ENCODE data around the gene TFAP2A. TPM values are rescaled to one million over a fixed set of nuclear protein-coding genes. Genes with fewer than 3 reads are reported as not detected.

TFAP2A gene
- total and polyA plus RNA-seq, 4 donors: 0.23 to 0.63 (median 0.38) TPM; not detected in 1

DNA sequence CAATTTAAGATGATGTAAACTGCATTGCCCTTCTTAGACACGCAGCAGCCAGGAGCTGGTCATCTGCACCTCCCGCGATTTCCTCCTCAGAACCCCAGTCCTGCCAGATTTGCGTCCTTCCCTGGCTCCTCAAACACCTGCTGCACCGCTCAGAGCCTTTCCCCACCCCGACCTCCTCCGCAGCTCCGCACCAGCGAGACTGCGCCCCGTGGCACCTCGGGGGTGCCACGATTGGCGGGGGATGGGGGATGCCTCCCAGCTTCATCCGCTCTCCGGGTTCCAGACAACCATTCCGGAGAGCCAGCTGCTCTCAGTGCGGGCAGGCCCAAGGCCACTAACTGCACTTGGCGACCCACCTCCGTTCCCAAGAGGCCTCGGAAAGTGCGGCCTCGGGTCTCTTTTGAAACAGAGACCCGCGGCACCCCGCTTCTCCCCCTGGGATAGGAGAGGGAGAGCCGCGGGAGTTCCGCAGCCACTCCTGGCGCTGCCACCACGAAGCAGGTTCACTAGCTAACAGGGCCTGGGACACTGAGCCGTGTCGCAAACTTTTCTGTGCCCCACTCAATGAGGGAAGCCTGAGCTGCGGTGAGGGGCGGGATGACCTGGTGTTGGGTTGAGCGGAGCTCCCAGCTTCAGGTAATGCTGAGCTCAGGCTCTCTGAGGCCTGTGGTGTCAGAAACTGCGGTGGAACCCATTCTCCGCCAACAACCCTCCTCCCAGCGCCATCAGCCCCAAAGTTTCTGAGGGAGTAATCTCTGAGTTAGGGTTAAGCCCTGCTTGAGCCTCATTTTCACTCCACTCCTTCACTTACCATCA, 7.3 kb upstream of the TFAP2A start:
- H3K27me3 ChIP-seq (ENCODE audit: control insufficient read depth in 1 of 2, insufficient read depth in 2 of 2, low read length in 1 of 2): no peaks in the 10 kb centered on the region
- intact Hi-C loops (cut with DNase I): no loop called here
- no peak overlapping the region for H3K27ac ChIP-seq (ENCODE audit: low read depth in 1 of 2, low read length in 2 of 2)
- no peaks in the 10 kb centered on the region for H3K9me3 ChIP-seq (ENCODE audit: control insufficient read depth, low read length)
- no peaks in the 10 kb centered on the region for H3K4me1 ChIP-seq (ENCODE audit: control insufficient read depth in 1 of 2, insufficient read depth in 2 of 2, low read length in 2 of 2)
- 6 to 21% methylated on average over 38 to 39 of the region's 39 CpGs for WGBS, 2 donors
- DNase-seq (no peak), ATAC-seq (ENCODE audit: low FRiP score) (no peak)
- no peaks in the 10 kb centered on the region for H3K36me3 ChIP-seq (ENCODE audit: control insufficient read depth in 1 of 2, insufficient read depth in 2 of 2, low read length in 1 of 2)
- no peak overlapping the region for H3K4me3 ChIP-seq (ENCODE audit: low read length in 2 of 2)

DNA sequence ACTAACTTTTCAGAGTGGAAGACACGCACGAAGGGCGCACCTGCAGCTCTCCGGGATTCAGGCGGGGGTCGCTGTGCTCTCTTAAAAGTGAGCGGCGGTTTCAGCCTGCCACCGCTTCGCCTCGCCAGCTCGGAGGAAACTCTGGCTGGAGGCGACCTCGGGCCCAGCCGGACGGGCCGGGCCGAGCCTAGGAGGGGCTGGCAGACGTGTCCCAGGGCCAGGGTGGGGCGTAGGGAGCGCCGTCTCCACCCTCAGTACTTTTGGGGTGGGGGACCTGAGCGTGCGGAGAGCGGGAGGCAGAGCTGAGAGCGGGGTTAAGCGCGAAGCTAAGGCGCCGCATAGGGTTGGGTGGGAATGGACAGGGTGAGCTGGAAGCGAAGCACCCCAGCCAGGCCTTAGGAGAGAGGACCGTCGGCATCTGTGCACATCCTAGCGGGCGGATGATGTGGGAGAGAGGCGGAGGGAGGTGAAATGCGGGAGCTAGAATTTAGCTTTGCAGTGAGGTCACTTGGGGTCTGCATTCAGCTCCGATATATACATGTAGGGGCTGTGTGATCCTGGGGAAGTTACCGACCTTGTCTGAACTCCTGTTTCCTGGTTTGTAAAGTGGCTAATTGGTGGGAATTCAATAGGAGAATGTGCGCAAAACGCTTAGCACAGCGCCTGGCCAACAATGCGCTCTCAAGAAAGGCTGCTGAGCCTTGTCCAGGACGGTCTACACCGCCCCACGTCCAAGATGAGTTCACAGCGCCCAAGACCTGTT, 6.5 kb upstream of the TFAP2A start:
- Histone ChIP-seq H3K27ac (ENCODE audit: low read depth in 1 of 2, low read length in 2 of 2) (no peak overlapping the region), H3K36me3 (ENCODE audit: control insufficient read depth in 1 of 2, insufficient read depth in 2 of 2, low read length in 1 of 2) (no peaks in the 10 kb centered on the region), H3K9me3 (ENCODE audit: control insufficient read depth, low read length) (no peaks in the 10 kb centered on the region), H3K27me3 (ENCODE audit: control insufficient read depth in 1 of 2, insufficient read depth in 2 of 2, low read length in 1 of 2) (no peaks in the 10 kb centered on the region), H3K4me3 (ENCODE audit: low read length in 2 of 2) (no peak overlapping the region), H3K4me1 (ENCODE audit: control insufficient read depth in 1 of 2, insufficient read depth in 2 of 2, low read length in 2 of 2) (no peaks in the 10 kb centered on the region)
- 5 to 12% methylated on average over 46 to 47 of the region's 47 CpGs for WGBS, 2 donors
- no peak for ATAC-seq (ENCODE audit: low FRiP score)
- DNase-seq: no peak
- intact Hi-C loops (cut with DNase I): no loop called here

DNA sequence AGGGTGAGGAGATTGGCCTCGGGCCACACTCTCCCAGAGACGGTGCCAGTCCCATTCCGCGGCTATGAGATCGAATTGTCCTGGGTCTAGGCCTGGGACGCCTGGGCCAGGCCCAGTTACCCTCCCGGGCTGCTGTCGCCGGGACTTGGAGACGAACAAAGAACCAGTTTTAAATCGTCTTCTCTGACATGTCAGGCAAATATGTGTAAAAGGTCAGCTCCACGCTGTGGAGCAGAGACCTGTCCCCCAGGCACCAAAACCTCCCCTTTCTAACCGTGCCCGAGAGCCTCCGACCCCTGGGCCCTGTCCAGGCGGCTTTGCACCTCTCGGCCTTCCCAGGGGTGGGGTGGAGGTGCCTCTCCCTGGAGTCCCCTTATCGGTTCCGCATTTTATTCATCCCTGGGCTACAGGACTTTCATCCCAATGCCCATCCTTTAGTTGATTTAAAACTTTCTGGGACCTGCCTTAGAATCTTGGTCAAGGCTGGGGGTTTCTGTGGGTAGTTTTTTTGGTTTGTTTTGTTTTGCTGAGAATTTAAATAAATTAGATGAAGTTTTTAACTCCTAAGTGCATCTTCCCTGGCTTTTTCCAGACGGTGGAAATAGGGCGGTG, 5.8 kb upstream of the TFAP2A start:
- Histone ChIP-seq H3K36me3 (ENCODE audit: control insufficient read depth in 1 of 2, insufficient read depth in 2 of 2, low read length in 1 of 2) (no peaks in the 10 kb centered on the region), H3K9me3 (ENCODE audit: control insufficient read depth, low read length) (no peaks in the 10 kb centered on the region), H3K4me3 (ENCODE audit: low read length in 2 of 2) (no peak overlapping the region), H3K27ac (ENCODE audit: low read depth in 1 of 2, low read length in 2 of 2) (no peak overlapping the region), H3K4me1 (ENCODE audit: control insufficient read depth in 1 of 2, insufficient read depth in 2 of 2, low read length in 2 of 2) (no peaks in the 10 kb centered on the region), H3K27me3 (ENCODE audit: control insufficient read depth in 1 of 2, insufficient read depth in 2 of 2, low read length in 1 of 2) (no peaks in the 10 kb centered on the region)
- no peak for DNase-seq
- ATAC-seq (ENCODE audit: low FRiP score): no peak
- intact Hi-C loops (cut with DNase I): no loop called here
- 13 to 21% methylated on average over 21 of the region's 21 CpGs for WGBS, 2 donors

DNA sequence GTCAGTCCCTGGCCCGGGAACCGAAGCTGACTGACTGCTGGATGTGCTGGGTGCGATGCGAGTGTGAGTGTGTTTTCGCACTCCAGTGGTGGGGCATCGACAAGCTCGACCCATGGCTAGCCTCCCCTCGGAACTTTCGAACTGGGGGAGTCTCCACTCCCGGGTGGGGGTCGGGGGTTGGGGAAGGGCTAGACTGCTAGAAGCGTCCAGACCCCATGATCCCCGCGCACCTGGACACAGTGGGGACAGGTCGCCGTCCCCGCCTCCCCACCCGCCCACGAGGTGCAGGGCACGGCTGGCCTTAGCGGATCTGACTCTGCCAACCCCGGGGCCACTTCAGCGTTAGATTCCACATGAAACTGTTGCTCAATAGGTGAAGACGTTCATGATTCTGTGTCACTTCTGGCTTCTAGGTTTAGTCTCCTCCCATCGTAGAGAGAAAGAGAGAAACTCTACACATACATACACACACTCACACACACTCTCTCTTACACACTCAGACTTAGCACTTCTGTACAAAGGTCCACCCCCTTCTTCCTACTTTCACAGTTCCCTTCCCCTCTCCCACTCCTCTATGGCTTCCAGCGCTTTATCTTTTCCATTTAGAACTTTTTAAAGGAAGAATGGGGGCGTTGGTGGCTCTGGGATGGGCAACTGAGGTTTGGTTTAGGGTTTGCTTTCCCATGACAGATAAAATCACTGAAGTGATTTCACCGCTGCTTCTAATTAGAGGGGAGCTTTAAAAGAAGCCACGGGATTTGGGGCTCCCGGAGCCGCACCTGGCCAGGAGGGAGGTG, 5.1 kb upstream of the TFAP2A start:
- WGBS, 2 donors: 3 to 8% methylated on average over 31 of the region's 31 CpGs
- H3K27me3 ChIP-seq (ENCODE audit: control insufficient read depth in 1 of 2, insufficient read depth in 2 of 2, low read length in 1 of 2): no peaks in the 10 kb centered on the region
- H3K9me3 ChIP-seq (ENCODE audit: control insufficient read depth, low read length): no peaks in the 10 kb centered on the region
- no peaks in the 10 kb centered on the region for H3K4me1 ChIP-seq (ENCODE audit: control insufficient read depth in 1 of 2, insufficient read depth in 2 of 2, low read length in 2 of 2)
- H3K4me3 ChIP-seq (ENCODE audit: low read length in 2 of 2): no peak overlapping the region
- intact Hi-C loops (cut with DNase I): no loop called here
- H3K36me3 ChIP-seq (ENCODE audit: control insufficient read depth in 1 of 2, insufficient read depth in 2 of 2, low read length in 1 of 2): no peaks in the 10 kb centered on the region
- DNase-seq: no peak
- no peak for ATAC-seq (ENCODE audit: low FRiP score)
- no peak overlapping the region for H3K27ac ChIP-seq (ENCODE audit: low read depth in 1 of 2, low read length in 2 of 2)

DNA sequence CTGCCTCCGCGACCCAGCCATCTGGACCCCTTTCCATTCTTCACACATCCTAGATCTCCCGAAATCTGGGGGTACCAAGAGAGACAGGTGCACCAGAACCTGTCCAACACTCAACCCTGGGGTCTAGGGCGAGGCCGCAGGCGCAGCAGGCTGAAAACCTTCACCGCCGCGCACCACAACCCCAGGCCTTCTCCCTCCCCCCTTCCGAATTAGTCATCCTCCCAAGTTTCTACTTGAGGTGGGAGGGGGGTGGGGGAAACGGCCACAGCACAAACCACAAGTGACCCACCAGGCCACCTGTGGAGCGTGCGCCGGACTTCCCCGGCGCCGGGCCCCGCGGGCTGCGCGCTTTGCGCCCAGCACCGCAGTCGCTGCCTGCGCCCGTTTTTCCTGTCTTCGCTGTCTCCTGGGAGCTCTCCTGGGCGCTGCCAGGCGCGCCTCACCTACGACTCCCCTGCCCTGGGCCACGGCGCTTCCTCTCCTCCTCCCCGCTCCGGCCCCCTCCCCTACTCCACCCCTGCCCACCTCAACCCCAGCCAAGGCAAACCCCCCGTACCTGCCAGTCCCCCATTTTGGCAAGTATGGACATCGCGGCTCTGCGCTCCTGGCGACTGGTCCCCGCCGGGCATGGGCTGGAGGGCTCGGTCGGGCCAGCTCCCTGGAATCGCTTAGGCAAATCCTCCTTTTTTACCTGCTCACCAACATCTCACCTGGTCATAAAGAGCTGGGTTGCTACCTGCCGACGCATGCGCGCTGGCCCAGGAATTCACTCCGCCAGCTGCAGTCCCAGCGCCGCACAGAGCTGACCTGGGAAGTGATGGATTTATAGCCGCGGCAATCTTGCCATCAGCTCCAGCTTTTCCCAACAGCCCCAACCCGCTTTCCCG, 4.2 kb upstream of the TFAP2A start:
- 4 to 6% methylated on average over 56 of the region's 56 CpGs for whole genome bisulfite sequencing, 2 donors
- Histone ChIP-seq H3K27me3 (ENCODE audit: control insufficient read depth in 1 of 2, insufficient read depth in 2 of 2, low read length in 1 of 2) (no peaks in the 10 kb centered on the region), H3K9me3 (ENCODE audit: control insufficient read depth, low read length) (no peaks in the 10 kb centered on the region), H3K4me1 (ENCODE audit: control insufficient read depth in 1 of 2, insufficient read depth in 2 of 2, low read length in 2 of 2) (no peaks in the 10 kb centered on the region), H3K36me3 (ENCODE audit: control insufficient read depth in 1 of 2, insufficient read depth in 2 of 2, low read length in 1 of 2) (no peaks in the 10 kb centered on the region), H3K27ac (ENCODE audit: low read depth in 1 of 2, low read length in 2 of 2) (no peak overlapping the region), H3K4me3 (ENCODE audit: low read length in 2 of 2) (no peak overlapping the region)
- intact Hi-C loops (cut with DNase I): no loop called here
- ATAC-seq (ENCODE audit: low FRiP score) (no peak), DNase-seq (no peak)

DNA sequence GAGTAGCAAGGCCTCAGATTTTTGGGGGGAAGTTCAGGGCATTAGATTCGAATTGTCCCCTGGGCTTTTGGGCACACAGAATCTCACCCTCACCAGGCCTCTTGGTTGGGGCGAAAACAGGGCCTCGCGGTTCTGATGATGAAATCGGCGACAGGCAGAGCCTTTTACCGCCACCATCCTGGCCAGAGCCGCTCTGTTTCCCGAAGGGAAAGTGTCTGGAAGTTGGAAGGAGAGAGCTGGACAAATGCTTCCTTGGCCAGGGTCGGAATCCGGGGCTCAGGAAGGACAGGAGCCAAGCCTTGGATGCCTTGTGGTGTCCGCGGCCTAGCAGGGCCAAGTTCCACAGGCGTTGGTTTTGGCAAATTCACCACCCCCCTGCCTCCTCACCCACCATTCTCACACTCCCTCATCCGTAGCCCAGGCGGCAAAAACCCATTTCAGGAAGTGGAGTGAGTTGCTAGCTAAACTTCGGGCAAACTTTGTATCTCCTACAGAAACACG, 3.5 kb upstream of the TFAP2A start:
- no peaks in the 10 kb centered on the region for H3K4me1 ChIP-seq (ENCODE audit: control insufficient read depth in 1 of 2, insufficient read depth in 2 of 2, low read length in 2 of 2)

DNA sequence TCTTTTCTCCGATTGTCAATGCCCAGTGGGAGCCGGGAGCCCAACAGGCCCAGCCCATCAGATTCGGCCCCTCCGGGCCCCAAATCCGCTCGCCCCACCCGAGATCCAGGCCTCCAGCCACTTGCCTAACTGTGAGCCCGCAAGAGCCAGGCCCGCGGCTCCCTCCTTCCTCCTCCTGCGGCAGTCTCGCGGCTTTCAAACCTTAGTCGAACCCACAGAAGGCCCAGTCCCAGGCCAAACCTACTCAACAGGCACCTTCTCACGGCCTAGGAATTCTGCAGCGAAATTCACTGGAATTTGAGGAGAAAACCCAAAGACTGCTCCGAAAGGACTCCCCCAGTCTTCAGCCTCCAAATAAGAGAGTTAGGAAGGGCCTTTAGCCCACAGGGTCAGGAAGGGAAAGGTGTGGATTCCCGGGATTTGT, 2.8 kb upstream of the TFAP2A start:
- Histone ChIP-seq H3K4me3 (ENCODE audit: low read length in 2 of 2) (no peak overlapping the region), H3K4me1 (ENCODE audit: control insufficient read depth in 1 of 2, insufficient read depth in 2 of 2, low read length in 2 of 2) (no peaks in the 10 kb centered on the region), H3K27me3 (ENCODE audit: control insufficient read depth in 1 of 2, insufficient read depth in 2 of 2, low read length in 1 of 2) (no peaks in the 10 kb centered on the region), H3K9me3 (ENCODE audit: control insufficient read depth, low read length) (no peaks in the 10 kb centered on the region), H3K27ac (ENCODE audit: low read depth in 1 of 2, low read length in 2 of 2) (no peak overlapping the region), H3K36me3 (ENCODE audit: control insufficient read depth in 1 of 2, insufficient read depth in 2 of 2, low read length in 1 of 2) (no peaks in the 10 kb centered on the region)
- DNase-seq (no peak), ATAC-seq (ENCODE audit: low FRiP score) (no peak)
- WGBS, 2 donors: 73 to 81% methylated on average over 18 of the region's 18 CpGs
- intact Hi-C loops (cut with DNase I): no loop called here

More for the DNA sequence above, 3.5 kb upstream of the TFAP2A start:
- intact Hi-C loops (cut with DNase I): no loop called here
- Histone ChIP-seq H3K27ac (ENCODE audit: low read depth in 1 of 2, low read length in 2 of 2) (no peak overlapping the region), H3K27me3 (ENCODE audit: control insufficient read depth in 1 of 2, insufficient read depth in 2 of 2, low read length in 1 of 2) (no peaks in the 10 kb centered on the region), H3K9me3 (ENCODE audit: control insufficient read depth, low read length) (no peaks in the 10 kb centered on the region), H3K4me3 (ENCODE audit: low read length in 2 of 2) (no peak overlapping the region), H3K36me3 (ENCODE audit: control insufficient read depth in 1 of 2, insufficient read depth in 2 of 2, low read length in 1 of 2) (no peaks in the 10 kb centered on the region)
- 67 to 71% methylated on average over 18 of the region's 18 CpGs for WGBS, 2 donors
- ATAC-seq (ENCODE audit: low FRiP score) (no peak), DNase-seq (no peak)
